ENCODE measurements around the gene TAS2R39. TPM values are rescaled to one million over a fixed set of nuclear protein-coding genes. Genes with fewer than 3 reads are reported as not detected.
"Not testable (repeated sequence)": the region's sequence is repeated elsewhere in the genome, so short reads cannot be mapped to it uniquely, and the experiment has no call there.

TAS2R39 gene
- total and polyA plus RNA-seq, 3 experiments from 2014 or later, result not detected

- no peak for DNase-seq
- no peak overlapping the region for H3K4me3 ChIP-seq (ENCODE audit: low read length)
- no peaks in the 10 kb centered on the region for H3K36me3 ChIP-seq (ENCODE audit: insufficient read depth, low read length)
- H3K4me1 Mint-ChIP-seq, result no peaks in the 10 kb centered on the region
- no peaks in the 10 kb centered on the region for H3K4me1 ChIP-seq (ENCODE audit: insufficient read depth, low read length)
- ChIA-PET CTCF (no interaction called here), POLR2A (no interaction called here)
- no peaks in the 10 kb centered on the region for H3K36me3 Mint-ChIP-seq
- no peaks in the 10 kb centered on the region for H3K27me3 ChIP-seq (ENCODE audit: insufficient read depth, low read length, poor library complexity, severe bottlenecking)
- no peak overlapping the region for H3K27ac Mint-ChIP-seq
- peaks cover 3 to 35% of the 10 kb centered on the region in 2 donors for H3K27me3 Mint-ChIP-seq
- no peaks in the 10 kb centered on the region for H3K9me3 ChIP-seq (ENCODE audit: low read length)
- no peak overlapping the region for H3K27ac ChIP-seq (ENCODE audit: low read depth, low read length)
- H3K4me3 Mint-ChIP-seq, result no peak overlapping the region
- peaks cover 13 to 30% (median 24%) of the 10 kb centered on the region in 5 donors for H3K9me3 Mint-ChIP-seq
Measured at GRCh38 chr7:143177374-143178119, 5.7 kb upstream of the TAS2R39 start.

GRCh38 chr7:143180771-143181170, 2.4 kb upstream of the TAS2R39 start:
- CTCF ChIA-PET; H3K4me1 ChIP-seq (ENCODE audit: insufficient read depth, low read length); POLR2A ChIA-PET; H3K4me1 Mint-ChIP-seq; H3K4me3 ChIP-seq (ENCODE audit: low read length); H3K27ac Mint-ChIP-seq; H3K36me3 ChIP-seq (ENCODE audit: insufficient read depth, low read length); H3K27me3 ChIP-seq (ENCODE audit: insufficient read depth, low read length, poor library complexity, severe bottlenecking); H3K9me3 ChIP-seq (ENCODE audit: low read length); H3K36me3 Mint-ChIP-seq; H3K27ac ChIP-seq (ENCODE audit: low read depth, low read length); H3K4me3 Mint-ChIP-seq; DNase-seq: not testable (repeated sequence)
- H3K9me3 Mint-ChIP-seq, result peaks cover 13 to 28% (median 23%) of the 10 kb centered on the region in 5 donors
- H3K27me3 Mint-ChIP-seq, result peaks cover 11 to 38% of the 10 kb centered on the region in 2 donors

- POLR2A ChIA-PET, result no interaction called here
- CTCF ChIA-PET, result interaction anchor here (1.0 kb wide), 1 partner anchor 34 kb away, joined by 3 read pairs; no protein-coding TSS in a partner anchor
- Mint-ChIP-seq H3K4me3 (no peak overlapping the region), H3K27ac (no peak overlapping the region), H3K36me3 (peaks cover 0 to 2% (median 0%) of the 10 kb centered on the region in 3 donors), H3K9me3 (peaks cover 13 to 28% (median 22%) of the 10 kb centered on the region in 5 donors), H3K4me1 (no peaks in the 10 kb centered on the region), H3K27me3 (peaks cover 11 to 43% of the 10 kb centered on the region in 2 donors)
- Histone ChIP-seq H3K4me1 (ENCODE audit: insufficient read depth, low read length) (no peaks in the 10 kb centered on the region), H3K27ac (ENCODE audit: low read depth, low read length) (no peak overlapping the region), H3K27me3 (ENCODE audit: insufficient read depth, low read length, poor library complexity, severe bottlenecking) (no peaks in the 10 kb centered on the region), H3K36me3 (ENCODE audit: insufficient read depth, low read length) (no peaks in the 10 kb centered on the region), H3K9me3 (ENCODE audit: low read length) (no peaks in the 10 kb centered on the region), H3K4me3 (ENCODE audit: low read length) (no peak overlapping the region)
- DNase-seq, result no peak
Measured at GRCh38 chr7:143181349-143181748, 1.9 kb upstream of the TAS2R39 start.

- DNase-seq, result no peak
- Histone ChIP-seq H3K27ac (ENCODE audit: low read depth, low read length) (no peak overlapping the region), H3K36me3 (ENCODE audit: insufficient read depth, low read length) (no peaks in the 10 kb centered on the region), H3K4me3 (ENCODE audit: low read length) (no peak overlapping the region), H3K4me1 (ENCODE audit: insufficient read depth, low read length) (no peaks in the 10 kb centered on the region), H3K9me3 (ENCODE audit: low read length) (no peaks in the 10 kb centered on the region), H3K27me3 (ENCODE audit: insufficient read depth, low read length, poor library complexity, severe bottlenecking) (no peaks in the 10 kb centered on the region)
- ChIA-PET POLR2A (no interaction called here), CTCF (no interaction called here)
- Mint-ChIP-seq H3K36me3 (peaks cover 0 to 2% (median 0%) of the 10 kb centered on the region in 3 donors), H3K27me3 (peaks cover 17 to 40% of the 10 kb centered on the region in 2 donors), H3K4me3 (no peak overlapping the region), H3K9me3 (peaks cover 0 to 4% (median 2%) of the 10 kb centered on the region in 5 donors), H3K4me1 (no peaks in the 10 kb centered on the region), H3K27ac (no peak overlapping the region)
Measured at GRCh38 chr7:143185551-143185950, 2.3 kb downstream of the TAS2R39 start.

GRCh38 chr7:143188994-143189393, 5.8 kb downstream of the TAS2R39 start:
- CTCF ChIA-PET, result interaction anchor here (0.8 kb wide), 1 partner anchor 26 kb away, joined by 3 read pairs; no protein-coding TSS in a partner anchor
- no peaks in the 10 kb centered on the region for H3K27me3 ChIP-seq (ENCODE audit: insufficient read depth, low read length, poor library complexity, severe bottlenecking)
- H3K4me3 Mint-ChIP-seq, result no peak overlapping the region
- peaks cover 0 to 2% (median 0%) of the 10 kb centered on the region in 3 donors for H3K36me3 Mint-ChIP-seq
- H3K9me3 ChIP-seq (ENCODE audit: low read length), result no peaks in the 10 kb centered on the region
- no peaks in the 10 kb centered on the region for H3K36me3 ChIP-seq (ENCODE audit: insufficient read depth, low read length)
- H3K4me1 Mint-ChIP-seq, result no peaks in the 10 kb centered on the region
- no peak overlapping the region for H3K4me3 ChIP-seq (ENCODE audit: low read length)
- H3K9me3 Mint-ChIP-seq, result no peaks in the 10 kb centered on the region
- H3K27ac ChIP-seq (ENCODE audit: low read depth, low read length), result no peak overlapping the region
- H3K27me3 Mint-ChIP-seq, result peaks cover 14 to 24% of the 10 kb centered on the region in 2 donors
- POLR2A ChIA-PET, result no interaction called here
- no peaks in the 10 kb centered on the region for H3K4me1 ChIP-seq (ENCODE audit: insufficient read depth, low read length)
- no peak for DNase-seq
- H3K27ac Mint-ChIP-seq, result no peak overlapping the region

GRCh38 chr7:143193880-143194279, 10.7 kb downstream of the TAS2R39 start:
- H3K9me3 Mint-ChIP-seq, result peaks cover 0 to 5% (median 0%) of the 10 kb centered on the region in 5 donors
- no peaks in the 10 kb centered on the region for H3K36me3 Mint-ChIP-seq
- ChIA-PET CTCF (no interaction called here), POLR2A (no interaction called here)
- no peak overlapping the region for H3K27ac Mint-ChIP-seq
- H3K36me3 ChIP-seq (ENCODE audit: insufficient read depth, low read length), result no peaks in the 10 kb centered on the region
- no peaks in the 10 kb centered on the region for H3K27me3 ChIP-seq (ENCODE audit: insufficient read depth, low read length, poor library complexity, severe bottlenecking)
- no peak for DNase-seq
- H3K4me1 ChIP-seq (ENCODE audit: insufficient read depth, low read length), result no peaks in the 10 kb centered on the region
- no peak overlapping the region for H3K4me3 ChIP-seq (ENCODE audit: low read length)
- H3K27me3 Mint-ChIP-seq, result peaks cover 6 to 26% of the 10 kb centered on the region in 2 donors
- H3K4me3 Mint-ChIP-seq, result no peak overlapping the region
- no peak overlapping the region for H3K27ac ChIP-seq (ENCODE audit: low read depth, low read length)
- H3K9me3 ChIP-seq (ENCODE audit: low read length), result no peaks in the 10 kb centered on the region
- H3K4me1 Mint-ChIP-seq, result no peaks in the 10 kb centered on the region

- no peak overlapping the region for H3K4me3 Mint-ChIP-seq
- H3K4me3 ChIP-seq (ENCODE audit: low read length), result no peak overlapping the region
- no peak overlapping the region for H3K27ac Mint-ChIP-seq
- no peaks in the 10 kb centered on the region for H3K9me3 ChIP-seq (ENCODE audit: low read length)
- ChIA-PET CTCF (no interaction called here), POLR2A (no interaction called here)
- H3K4me1 Mint-ChIP-seq, result no peaks in the 10 kb centered on the region
- peaks cover 0 to 5% (median 0%) of the 10 kb centered on the region in 5 donors for H3K9me3 Mint-ChIP-seq
- no peak for DNase-seq
- H3K36me3 ChIP-seq (ENCODE audit: insufficient read depth, low read length), result no peaks in the 10 kb centered on the region
- no peaks in the 10 kb centered on the region for H3K4me1 ChIP-seq (ENCODE audit: insufficient read depth, low read length)
- no peak overlapping the region for H3K27ac ChIP-seq (ENCODE audit: low read depth, low read length)
- H3K27me3 ChIP-seq (ENCODE audit: insufficient read depth, low read length, poor library complexity, severe bottlenecking), result no peaks in the 10 kb centered on the region
- no peaks in the 10 kb centered on the region for H3K36me3 Mint-ChIP-seq
- peaks cover 8 to 68% of the 10 kb centered on the region in 2 donors for H3K27me3 Mint-ChIP-seq
Measured at GRCh38 chr7:143199040-143199439, 15.8 kb downstream of the TAS2R39 start.

GRCh38 chr7:143202161-143202560, 18.9 kb downstream of the TAS2R39 start:
- H3K36me3 ChIP-seq (ENCODE audit: insufficient read depth, low read length), result no peaks in the 10 kb centered on the region
- no peak overlapping the region for H3K4me3 ChIP-seq (ENCODE audit: low read length)
- Mint-ChIP-seq H3K9me3 (no peaks in the 10 kb centered on the region), H3K4me3 (no peak overlapping the region), H3K27ac (no peak overlapping the region), H3K27me3 (peaks cover 8 to 59% of the 10 kb centered on the region in 2 donors), H3K4me1 (peaks cover 11 to 15% (median 14%) of the 10 kb centered on the region in 3 donors), H3K36me3 (no peaks in the 10 kb centered on the region)
- H3K27ac ChIP-seq (ENCODE audit: low read depth, low read length), result no peak overlapping the region
- peaks cover 16% of the 10 kb centered on the region for H3K4me1 ChIP-seq (ENCODE audit: insufficient read depth, low read length)
- DNase-seq, result no peak
- H3K9me3 ChIP-seq (ENCODE audit: low read length), result no peaks in the 10 kb centered on the region
- POLR2A ChIA-PET, result no interaction called here
- H3K27me3 ChIP-seq (ENCODE audit: insufficient read depth, low read length, poor library complexity, severe bottlenecking), result no peaks in the 10 kb centered on the region
- CTCF ChIA-PET, result interaction anchor here (2.5 kb wide), 1 partner anchor 13 kb away, joined by 11 read pairs; no protein-coding TSS in a partner anchor
